HepG2 (cell line): Measurements from ENCODE around the gene DLG2. TPM values are rescaled to one million over a fixed set of nuclear protein-coding genes. Genes with fewer than 3 reads are reported as not detected.

Experiments used
- ATAC-seq: fragments of 200-7000 bp; cut with Tn5 transposase; 3 replicates; pipeline ENCODE4 v1.9.1; 2020; ENCODE audit warnings: mild to moderate bottlenecking, moderate library complexity
- BruUV-seq: library from RNA; stranded (reverse); fragments of 400-500 nt; replicated peaks from 2 replicates; lab custom pipeline; 2021; lab: Mats Ljungman, UMichigan
- CTCF ChIA-PET: fragments of 300-600 bp; formaldehyde crosslinking; extraction: SDS; loops from one replicate; lab custom pipeline; 2021; ENCODE audit warnings: low total read pairs, inconsistent platforms, low intra/inter-chr PET ratio; lab: Yijun Ruan, JAX
- POLR2A ChIA-PET: fragments of 350-600 bp; sonication (Branson Sonifier 250); formaldehyde crosslinking; loops from one replicate; lab custom pipeline; 2020; ENCODE audit warnings: antibody characterized with exemption, inconsistent platforms; lab: Yijun Ruan, JAX
- DNase-seq: peaks from one replicate; pipeline ENCODE4 v3.0.0-alpha.2; 2015; ENCODE audit warnings: low spot score
- FAIRE-seq: peaks from 3 replicates; lab custom pipeline; 2011; peaks lifted over from hg19 to GRCh38; lab: Jason Lieb, UNC
- H2AFZ ChIP-seq: one replicate; pipeline ENCODE4 v1.6.1; 2011; ENCODE audit warnings: low read length, inconsistent platforms
- H3K27ac ChIP-seq: fragments of 300-600 bp; 3 replicates; pipeline ENCODE4 v1.8.0; 2011; ENCODE audit warnings: mixed run types, mild to moderate bottlenecking, mixed read lengths, low read length, inconsistent platforms; ENCODE audit not compliant: insufficient read depth; ENCODE audit errors: extremely low read length
- H3K27me3 ChIP-seq, 2 experiments: fragments of 200-600 bp in 1 of 2; 2 replicates in 1 of 2; 3 replicates in 1 of 2; pipeline versions ENCODE4 v1.6.0 to v1.8.0; 2011; ENCODE audit warnings: low read length in 2 of 2, mild to moderate bottlenecking in 2 of 2, moderate library complexity in 2 of 2, inconsistent platforms in 1 of 2; ENCODE audit not compliant: insufficient read depth in 2 of 2, control insufficient read depth in 1 of 2
- H3K36me3 ChIP-seq, 2 experiments: fragments of 200-600 bp in 1 of 2; replicated peaks in 1 of 2; 2 replicates in 1 of 2; 3 replicates in 1 of 2; pipeline versions ENCODE4 v1.5.1 to v1.8.0; 2011; ENCODE audit warnings: low read length in 2 of 2, inconsistent platforms in 1 of 2; ENCODE audit not compliant: insufficient read depth in 2 of 2, control insufficient read depth in 1 of 2
- H3K4me1 ChIP-seq: 2 replicates; pipeline ENCODE4 v1.5.1; 2012; ENCODE audit warnings: low read length, inconsistent platforms; ENCODE audit not compliant: insufficient read depth
- H3K4me2 ChIP-seq: 2 replicates; pipeline ENCODE4 v1.6.0; 2011; ENCODE audit warnings: low read depth, low read length, inconsistent platforms
- H3K4me3 ChIP-seq, 3 experiments: fragments of 200-600 bp in 1 of 3; sonication (generic), shearing (Covaris generic) in 1 of 3; replicated peaks in 1 of 3; 2 replicates each; pipeline ENCODE4 v1.5.1; 2011 to 2016; ENCODE audit warnings: low read length in 3 of 3, inconsistent platforms in 2 of 3, low read depth in 2 of 3, mild to moderate bottlenecking in 2 of 3, control low read depth in 1 of 3, mixed read lengths in 1 of 3; ENCODE audit not compliant: insufficient read depth in 1 of 3
- H3K79me2 ChIP-seq: one replicate; pipeline ENCODE4 v1.6.1; 2011; ENCODE audit warnings: low read length, inconsistent platforms; ENCODE audit not compliant: insufficient read depth
- H3K9ac ChIP-seq: 2 replicates; pipeline ENCODE4 v1.6.0; 2011; ENCODE audit warnings: mild to moderate bottlenecking, low read depth, low read length, inconsistent platforms; ENCODE audit not compliant: insufficient read depth
- H3K9me3 ChIP-seq: 2 replicates; pipeline ENCODE4 v1.5.1; 2012; ENCODE audit warnings: mild to moderate bottlenecking, low read length
- H4K20me1 ChIP-seq: 2 replicates; pipeline ENCODE4 v1.6.0; 2011; ENCODE audit warnings: inconsistent platforms, mild to moderate bottlenecking, low read length, moderate library complexity; ENCODE audit not compliant: insufficient read depth
- ASH2L ChIP-seq: fragments of 300-600, 200-600 bp; sonication (generic); IDR thresholded peaks from 2 replicates; pipeline ENCODE4 v1.7.0; 2017; ENCODE audit warnings: low read depth, mild to moderate bottlenecking, moderate library complexity, mixed read lengths, low read length; ENCODE audit not compliant: insufficient read length
- CHCHD3 ChIP-seq: sonication (generic); formaldehyde crosslinking; IDR thresholded peaks from 2 replicates; pipeline ENCODE4 v1.8.0; 2022; ENCODE audit warnings: mild to moderate bottlenecking, missing genetic modification reagents, moderate library complexity
- CSRNP2 ChIP-seq: sonication (generic); formaldehyde crosslinking; conservative IDR thresholded peaks from 2 replicates; pipeline ENCODE4 v1.8.0; 2022; ENCODE audit warnings: low read depth, missing genetic modification reagents
- DNMT1 ChIP-seq: sonication (generic); formaldehyde crosslinking; IDR thresholded peaks from 2 replicates; pipeline ENCODE4 v1.5.1; 2020; ENCODE audit warnings: mild to moderate bottlenecking, missing genetic modification reagents
- FOXA3 ChIP-seq: IDR thresholded peaks from 2 replicates; pipeline ENCODE4 v1.6.1; 2016; ENCODE audit warnings: missing genetic modification reagents, missing compliant biosample characterization
- GLMP ChIP-seq: sonication (generic); formaldehyde crosslinking; IDR thresholded peaks from 2 replicates; pipeline ENCODE4 v1.9.0; 2021; ENCODE audit warnings: missing genetic modification reagents, mild to moderate bottlenecking, borderline replicate concordance
- HMG20B ChIP-seq: conservative IDR thresholded peaks from 2 replicates; pipeline ENCODE4 v1.6.1; 2016; ENCODE audit warnings: missing genetic modification reagents, missing compliant biosample characterization
- JUNB ChIP-seq: sonication (generic); formaldehyde crosslinking; IDR thresholded peaks from 2 replicates; pipeline ENCODE4 v1.8.0; 2022; ENCODE audit warnings: missing genetic modification reagents, mild to moderate bottlenecking, borderline replicate concordance
- KLF9 ChIP-seq: IDR thresholded peaks from 2 replicates; pipeline ENCODE4 v1.6.1; 2016; ENCODE audit warnings: low read depth
- MXD4 ChIP-seq: IDR thresholded peaks from 2 replicates; pipeline ENCODE4 v1.6.1; 2016; ENCODE audit warnings: mild to moderate bottlenecking, missing biosample characterization, missing genetic modification reagents
- SALL1 ChIP-seq: sonication (generic); formaldehyde crosslinking; IDR thresholded peaks from 2 replicates; pipeline ENCODE4 v1.8.0; 2022; ENCODE audit warnings: mild to moderate bottlenecking, missing genetic modification reagents
- SMAD9 ChIP-seq: sonication (generic); formaldehyde crosslinking; IDR thresholded peaks from 2 replicates; pipeline ENCODE4 v1.5.1; 2020; ENCODE audit warnings: mild to moderate bottlenecking, missing genetic modification reagents
- TEF ChIP-seq: sonication (generic); formaldehyde crosslinking; IDR thresholded peaks from 2 replicates; pipeline ENCODE4 v1.5.0; 2020; ENCODE audit warnings: missing genetic modification reagents
- YEATS4 ChIP-seq: sonication (generic); formaldehyde crosslinking; IDR thresholded peaks from 2 replicates; pipeline ENCODE4 v1.4.0; 2020; ENCODE audit warnings: missing genetic modification reagents, borderline replicate concordance
- ZBTB8A ChIP-seq: sonication (generic); formaldehyde crosslinking; IDR thresholded peaks from 2 replicates; pipeline ENCODE4 v1.4.0; 2020; ENCODE audit warnings: mild to moderate bottlenecking, low read depth, missing genetic modification reagents, borderline replicate concordance
- ZEB1 ChIP-seq: IDR thresholded peaks from 2 replicates; pipeline ENCODE4 v1.6.1; 2012; ENCODE audit warnings: mild to moderate bottlenecking, low read depth, inconsistent platforms; ENCODE audit not compliant: insufficient replicate concordance
- ZNF235 ChIP-seq: sonication (generic); formaldehyde crosslinking; IDR thresholded peaks from 2 replicates; pipeline ENCODE4 v1.8.1; 2023; ENCODE audit warnings: mild to moderate bottlenecking, missing genetic modification reagents, borderline replicate concordance
- ZNF414 ChIP-seq: sonication (generic); formaldehyde crosslinking; IDR thresholded peaks from 2 replicates; pipeline ENCODE4 v1.5.0; 2020; ENCODE audit warnings: missing genetic modification reagents
- ZNF564 ChIP-seq: sonication (generic); formaldehyde crosslinking; IDR thresholded peaks from 2 replicates; pipeline ENCODE4 v1.8.1; 2023; ENCODE audit warnings: mild to moderate bottlenecking, missing genetic modification reagents
- WGBS: methylation state at CpG from one replicate; pipeline ENCODE4 v1.1.6; 2017; ENCODE audit warnings: low lambda C conversion rate; 5-methylcytosine and 5-hydroxymethylcytosine counted together
- in situ Hi-C: cut with HindIII; loops from 2 replicates; pipeline ENCODE4 v1.10.0; 2017; ENCODE audit warnings: low pct_unique_long_range_greater_than_20kb; ENCODE audit not compliant: extremely low pct_ligation_motif_present
- intact Hi-C: fragments of 100-400 bp; cut with micrococcal nuclease; formaldehyde crosslinking; loops from one replicate; pipeline ENCODE4 v1.10.0; 2022; ENCODE audit not compliant: unreplicated experiment
- polyA plus RNA-seq, 8 experiments: library from polyadenylated mRNA; depleted of rRNA in 3 of 8; stranded (reverse) in 7 of 8; unstranded in 1 of 8; fragments of >200 nt; fragmentation: Illumina TruSeq in 4 of 8; extraction: Trizol in 4 of 8; gene quantifications; 2 replicates each; pipeline versions ENCODE4 v1.2.1 to v1.2.3, GENCODE V29; 2011 to 2016; ENCODE audit warnings: low read depth in 4 of 8, missing spikeins in 1 of 8, mixed read lengths in 1 of 8; ENCODE audit not compliant: insufficient read depth in 1 of 8
- total RNA-seq, 5 experiments: library from RNA; depleted of rRNA; stranded (reverse); fragments of >200 nt; fragmentation: Illumina TruSeq; extraction: Trizol; gene quantifications; 2 replicates each; pipeline ENCODE4 v1.2.3, GENCODE V29; 2016; ENCODE audit warnings: low read depth in 1 of 5

Gene DLG2
- total and polyA plus RNA-seq, 2 of the 13 experiments (the other 11 are each of a cell fraction or from before 2014, with no cell fraction given) = 0.46 to 1.0 TPM

- TF ChIP-seq CSRNP2 (CRISPR knock-in tag) (no peak), ASH2L (no peak), ZNF414 (CRISPR knock-in tag) (no peak), ZBTB8A (CRISPR knock-in tag) (no peak), MXD4 (CRISPR knock-in tag) (no peak), ZNF235 (CRISPR knock-in tag) (no peak)
Observed at GRCh38 chr11:85394283-85394682, 232.9 kb downstream of the DLG2 start (continued).

GRCh38 chr11:85391141-85391540 is 236.0 kb downstream of the DLG2 start:
- FAIRE-seq = no peak
- H3K79me2 ChIP-seq = no peaks in the 10 kb centered on the region

More at GRCh38 chr11:85391141-85391540, 236.0 kb downstream of the DLG2 start:
- BruUV-seq = no TSS peak
- Histone ChIP-seq H3K36me3 (no peaks in the 10 kb centered on the region), H3K27me3 (no peaks in the 10 kb centered on the region), H3K9me3 (no peaks in the 10 kb centered on the region), H3K9ac (no peak overlapping the region), H3K4me1 (no peaks in the 10 kb centered on the region), H4K20me1 (no peaks in the 10 kb centered on the region), H3K27ac (no peak overlapping the region), H3K4me3 (no peak overlapping the region), H2AFZ (no peak overlapping the region), H3K4me2 (no peak overlapping the region)
- 4% methylated on average over 1 of the region's 1 CpG for WGBS
- POLR2A ChIA-PET = no interaction called here
- CTCF ChIA-PET = no interaction called here
- ATAC-seq (no peak), DNase-seq (no peak)
- in situ Hi-C loops (no loop called here), intact Hi-C loops (no loop called here)
- TF ChIP-seq HMG20B = no peak
- TF ChIP-seq FOXA3 (CRISPR knock-in tag) = no peak
- TF ChIP-seq ZEB1 = no peak
- TF ChIP-seq SMAD9 (CRISPR knock-in tag) = no peak
- TF ChIP-seq GLMP (CRISPR knock-in tag) = no peak
- no peak for TF ChIP-seq CHCHD3
- TF ChIP-seq JUNB = no peak
- no peak for TF ChIP-seq ZNF564
- no peak for TF ChIP-seq YEATS4 (CRISPR knock-in tag)
- TF ChIP-seq SALL1 (CRISPR knock-in tag) = no peak
- TF ChIP-seq KLF9 (CRISPR knock-in tag) = no peak
- no peak for TF ChIP-seq DNMT1 (CRISPR knock-in tag)
- no peak for TF ChIP-seq TEF (CRISPR knock-in tag)
